IMR-90 (cell line): ENCODE results near the gene FBXW5. TPM values are rescaled to one million over a fixed set of nuclear protein-coding genes. Genes with fewer than 3 reads are reported as not detected.

ENCODE experiments used
- ATAC-seq: fragments of 200-7000 bp; cut with Tn5 transposase; 2 replicates; pipeline ENCODE4 v1.9.1; 2020; ENCODE audit warnings: low read depth, mild to moderate bottlenecking, moderate library complexity
- BruUV-seq: library from RNA; stranded (reverse); fragments of 400-500 nt; replicated peaks from 2 replicates; lab custom pipeline; 2021; lab: Mats Ljungman, UMichigan
- CTCF ChIA-PET: fragments of 300-600 bp; formaldehyde crosslinking; extraction: SDS; loops from one replicate; lab custom pipeline; 2021; ENCODE audit warnings: antibody characterized with exemption; lab: Yijun Ruan, JAX
- POLR2A ChIA-PET: fragments of 300-600 bp; sonication (Branson Sonifier 250); formaldehyde crosslinking; loops from one replicate; lab custom pipeline; 2022; ENCODE audit warnings: antibody characterized with exemption; ENCODE audit not compliant: unreplicated experiment; lab: Charles Lee
- DNase-seq: peaks from one replicate; pipeline ENCODE4 v3.0.0; 2013
- H2AFZ ChIP-seq: replicated peaks from 2 replicates; pipeline ENCODE3; 2013; ENCODE audit warnings: low read length, mild to moderate bottlenecking; ENCODE audit not compliant: poor library complexity
- H2AK5ac ChIP-seq: 2 replicates; pipeline ENCODE4 v1.6.1; 2013; ENCODE audit warnings: low read depth, low read length, inconsistent platforms
- H2AK9ac ChIP-seq: replicated peaks from 2 replicates; pipeline ENCODE3; 2013; ENCODE audit warnings: mild to moderate bottlenecking, low read depth, low read length, moderate library complexity; ENCODE audit not compliant: poor library complexity
- H2BK120ac ChIP-seq: 2 replicates; pipeline ENCODE4 v1.6.1; 2013; ENCODE audit warnings: low read depth, low read length, inconsistent platforms
- H2BK15ac ChIP-seq: 3 replicates; pipeline ENCODE4 v1.6.1; 2013; ENCODE audit warnings: low read depth, low read length, inconsistent platforms
- H2BK20ac ChIP-seq: 2 replicates; pipeline ENCODE4 v1.6.1; 2013; ENCODE audit warnings: low read depth, mild to moderate bottlenecking, inconsistent platforms, low read length, moderate library complexity
- H2BK5ac ChIP-seq: 2 replicates; pipeline ENCODE4 v1.6.1; 2013; ENCODE audit warnings: mild to moderate bottlenecking, low read depth, low read length, inconsistent platforms; ENCODE audit not compliant: poor library complexity, severe bottlenecking
- H3K14ac ChIP-seq: replicated peaks from 2 replicates; pipeline ENCODE4 v1.6.1; 2013; ENCODE audit warnings: low read depth, low read length, inconsistent platforms
- H3K18ac ChIP-seq: 2 replicates; pipeline ENCODE4 v1.6.1; 2013; ENCODE audit warnings: low read depth, low read length, control low read depth
- H3K23ac ChIP-seq: 2 replicates; pipeline ENCODE4 v1.6.1; 2013; ENCODE audit warnings: low read depth, low read length, inconsistent platforms
- H3K27ac ChIP-seq: 2 replicates; pipeline ENCODE4 v1.5.1; 2013; ENCODE audit warnings: mild to moderate bottlenecking, control low read depth, low read length; ENCODE audit not compliant: insufficient read depth
- H3K27me3 ChIP-seq: 2 replicates; pipeline ENCODE4 v1.6.1; 2013; ENCODE audit warnings: low read length; ENCODE audit not compliant: control insufficient read depth, insufficient read depth
- H3K36me3 ChIP-seq: 2 replicates; pipeline ENCODE4 v1.6.1; 2013; ENCODE audit warnings: low read length, mixed read lengths; ENCODE audit not compliant: control insufficient read depth, insufficient read depth
- H3K4ac ChIP-seq: 2 replicates; pipeline ENCODE4 v1.6.1; 2013; ENCODE audit warnings: low read depth, low read length, inconsistent platforms
- H3K4me1 ChIP-seq: 2 replicates; pipeline ENCODE4 v1.6.1; 2013; ENCODE audit warnings: low read length, mixed read lengths; ENCODE audit not compliant: control insufficient read depth, insufficient read depth
- H3K4me2 ChIP-seq: 2 replicates; pipeline ENCODE4 v1.6.1; 2013; ENCODE audit warnings: low read depth, mild to moderate bottlenecking, control low read depth, low read length, moderate library complexity
- H3K4me3 ChIP-seq: 2 replicates; pipeline ENCODE4 v1.5.1; 2013; ENCODE audit warnings: low read depth, mild to moderate bottlenecking, control low read depth, low read length, moderate library complexity; ENCODE audit not compliant: insufficient read depth
- H3K56ac ChIP-seq: 2 replicates; pipeline ENCODE4 v1.6.1; 2013; ENCODE audit warnings: low read length, inconsistent platforms; ENCODE audit not compliant: insufficient read depth; ENCODE audit errors: extremely low read depth
- H3K79me1 ChIP-seq, 2 experiments: 2 replicates each; pipeline ENCODE4 v1.6.1; 2013; ENCODE audit warnings: low read length in 2 of 2, inconsistent platforms in 1 of 2, low read depth in 1 of 2
- H3K9ac ChIP-seq: 2 replicates; pipeline ENCODE4 v1.6.1; 2013; ENCODE audit warnings: low read depth, low read length, control low read depth
- H3K9me1 ChIP-seq: 2 replicates; pipeline ENCODE4 v1.6.1; 2013; ENCODE audit warnings: low read length, inconsistent platforms; ENCODE audit not compliant: insufficient read depth
- H3K9me3 ChIP-seq: 2 replicates; pipeline ENCODE4 v1.6.1; 2013; ENCODE audit warnings: low read length; ENCODE audit not compliant: control insufficient read depth, insufficient read depth
- H4K20me1 ChIP-seq: 2 replicates; pipeline ENCODE4 v1.6.1; 2013; ENCODE audit warnings: low read length, inconsistent platforms; ENCODE audit not compliant: insufficient read depth
- H4K5ac ChIP-seq: 2 replicates; pipeline ENCODE4 v1.6.1; 2013; ENCODE audit warnings: mild to moderate bottlenecking, low read depth, low read length, control low read depth
- H4K8ac ChIP-seq, 2 experiments: 2 replicates each; pipeline ENCODE4 v1.6.1; 2013; ENCODE audit warnings: low read depth in 2 of 2, low read length in 2 of 2, control low read depth in 1 of 2, inconsistent platforms in 1 of 2
- H4K91ac ChIP-seq: 2 replicates; pipeline ENCODE4 v1.6.1; 2013; ENCODE audit warnings: low read depth, low read length, inconsistent platforms; ENCODE audit not compliant: insufficient read depth
- BHLHE40 ChIP-seq: fragments of 150-350 bp; IDR thresholded peaks from 2 replicates; pipeline ENCODE4 v1.6.1; 2016; ENCODE audit warnings: mild to moderate bottlenecking, low read depth, low read length
- CEBPB ChIP-seq: IDR thresholded peaks from 2 replicates; pipeline ENCODE4 v1.6.1; 2012; ENCODE audit warnings: low read depth, low read length, improper control_type of control experiment
- CHD1 ChIP-seq: IDR thresholded peaks from 2 replicates; pipeline ENCODE4 v1.6.1; 2012; ENCODE audit warnings: low read depth, low read length, improper control_type of control experiment
- FOS ChIP-seq: fragments of 150-350 bp; IDR thresholded peaks from 2 replicates; pipeline ENCODE4 v1.6.1; 2016; ENCODE audit warnings: low read depth, low read length
- MAFK ChIP-seq: IDR thresholded peaks from 2 replicates; pipeline ENCODE4 v1.6.1; 2012; ENCODE audit warnings: low read depth, low read length, improper control_type of control experiment
- MAZ ChIP-seq: IDR thresholded peaks from 2 replicates; pipeline ENCODE4 v1.6.1; 2012; ENCODE audit warnings: low read depth, mild to moderate bottlenecking, low read length, improper control_type of control experiment, moderate library complexity, borderline replicate concordance
- MXI1 ChIP-seq: IDR thresholded peaks from 2 replicates; pipeline ENCODE4 v1.6.1; 2012; ENCODE audit warnings: low read depth, mild to moderate bottlenecking, low read length, moderate library complexity, borderline replicate concordance
- NFE2L2 ChIP-seq: fragments of 150-350 bp; IDR thresholded peaks from 2 replicates; pipeline ENCODE4 v1.6.1; 2016; ENCODE audit warnings: low read depth, mild to moderate bottlenecking, low read length
- POLR2A ChIP-seq: IDR thresholded peaks from 2 replicates; pipeline ENCODE4 v1.6.1; 2012; ENCODE audit warnings: mild to moderate bottlenecking, low read depth, low read length
- RAD21 ChIP-seq: IDR thresholded peaks from 2 replicates; pipeline ENCODE4 v1.6.1; 2012; ENCODE audit warnings: low read length, improper control_type of control experiment
- RCOR1 ChIP-seq: IDR thresholded peaks from 2 replicates; pipeline ENCODE4 v1.6.1; 2012; ENCODE audit warnings: mild to moderate bottlenecking, low read length, improper control_type of control experiment; ENCODE audit not compliant: insufficient replicate concordance
- RFX5 ChIP-seq: IDR thresholded peaks from 2 replicates; pipeline ENCODE4 v1.8.0; 2012; ENCODE audit warnings: low read depth, mild to moderate bottlenecking, low read length, moderate library complexity
- SMC3 ChIP-seq: fragments of 150-350 bp; IDR thresholded peaks from 2 replicates; pipeline ENCODE4 v1.6.1; 2016; ENCODE audit warnings: low read depth, mild to moderate bottlenecking, antibody characterized with exemption, low read length, moderate library complexity
- WGBS, 2 experiments: methylation state at CpG; one replicate each; pipeline versions ENCODE4 v1.1.5 to v1.1.7; 2013; ENCODE audit warnings: missing lambda C conversion rate in 2 of 2; ENCODE audit not compliant: insufficient read length in 1 of 2; ENCODE audit errors: extremely low coverage in 2 of 2; 5-methylcytosine and 5-hydroxymethylcytosine counted together
- dilution Hi-C: fragments of 300-500 bp; cut with HindIII; formaldehyde crosslinking; loops from one replicate; pipeline ENCODE4 v1.14.3; 2018; ENCODE audit warnings: low sequenced_read_pairs; ENCODE audit not compliant: unreplicated experiment
- in situ Hi-C: fragments of 300-500 bp; cut with MboI; formaldehyde crosslinking; loops from 3 replicates; pipeline ENCODE4 v1.14.3; 2019; ENCODE audit warnings: low sequenced_read_pairs, inconsistent platforms, mixed read lengths
- intact Hi-C: fragments of 100-400 bp; cut with micrococcal nuclease; formaldehyde crosslinking; loops from 2 replicates; pipeline ENCODE4 v1.10.0; 2022
- polyA plus RNA-seq, 3 experiments: library from polyadenylated mRNA; depleted of rRNA; stranded (reverse); fragments of >200 nt; gene quantifications; 2 replicates each; pipeline ENCODE4 v1.2.3, GENCODE V29; 2012; ENCODE audit warnings: low replicate concordance in 1 of 3
- total RNA-seq: library from RNA; depleted of rRNA; stranded (reverse); fragments of >200 nt; gene quantifications from 2 replicates; pipeline ENCODE4 v1.2.3, GENCODE V29; 2012
- TF ChIP-seq, protein P1 (sequence below): fragments of 150-350 bp; IDR thresholded peaks from 2 replicates; pipeline ENCODE4 v1.6.1; 2016; ENCODE audit warnings: low read depth, mild to moderate bottlenecking, low read length, moderate library complexity, borderline replicate concordance
- TF ChIP-seq, protein P2 (sequence below): conservative IDR thresholded peaks from 2 replicates; pipeline ENCODE4 v1.5.1; 2012; ENCODE audit warnings: mild to moderate bottlenecking, low read depth, low read length, improper control_type of control experiment
- TF ChIP-seq, protein P3 (sequence below): fragments of 150-350 bp; IDR thresholded peaks from 2 replicates; pipeline ENCODE4 v1.6.1; 2017; ENCODE audit warnings: mild to moderate bottlenecking, antibody characterized with exemption, low read length, low read depth

The FBXW5 gene
- total and polyA plus RNA-seq, 2 of the 4 experiments (the other 2 are of a cell fraction), result 65.1 to 80.2 TPM

DNA sequence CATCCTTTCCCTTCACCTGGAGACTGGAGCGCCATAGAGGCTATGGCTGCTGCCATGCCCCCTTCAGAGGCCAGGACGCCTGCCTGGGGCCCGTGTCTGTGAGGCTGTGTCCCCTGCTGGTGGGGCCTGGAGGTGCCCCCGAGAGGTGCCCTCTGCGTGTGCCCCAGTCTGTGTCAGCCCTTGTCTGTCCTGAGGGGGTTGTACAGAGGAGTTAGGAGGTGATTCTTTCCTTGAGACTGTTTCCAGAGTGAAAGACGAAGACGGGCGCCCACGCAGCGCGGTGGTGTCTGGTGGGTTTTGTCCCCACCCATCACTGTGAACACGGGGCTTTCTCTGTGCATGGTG, 33.7 kb downstream of the FBXW5 start:
- Histone ChIP-seq H3K56ac (no peak overlapping the region), H3K9ac (no peak overlapping the region), H3K27me3 (no peaks in the 10 kb centered on the region), H3K79me1 (peaks cover 5 to 17% of the 10 kb centered on the region in 2 experiments; a peak in 3 of 4 replicates), H4K20me1 (peaks cover 2% of the 10 kb centered on the region; the same call in 1 of the 2 replicates), H2BK5ac (no peak overlapping the region), H3K9me3 (no peaks in the 10 kb centered on the region), H2BK15ac (no peak overlapping the region), H3K4me3 (no peak overlapping the region), H3K14ac (no peak overlapping the region), H3K23ac (no peak overlapping the region), H3K27ac (no peak overlapping the region), H4K8ac (no peak overlapping the region), H2AK5ac (no peak overlapping the region), H2BK20ac (no peak overlapping the region), H2AK9ac (no peak overlapping the region), H2AFZ (no peak overlapping the region), H3K4ac (no peak overlapping the region), H3K4me2 (no peak overlapping the region), H3K18ac (no peak overlapping the region), H3K4me1 (no peaks in the 10 kb centered on the region), H4K5ac (no peak overlapping the region), H3K36me3 (peaks cover 31% of the 10 kb centered on the region), H3K9me1 (no peaks in the 10 kb centered on the region), H2BK120ac (no peak overlapping the region), H4K91ac (no peak overlapping the region)
- no peak for ATAC-seq
- TF ChIP-seq, protein P1, sequence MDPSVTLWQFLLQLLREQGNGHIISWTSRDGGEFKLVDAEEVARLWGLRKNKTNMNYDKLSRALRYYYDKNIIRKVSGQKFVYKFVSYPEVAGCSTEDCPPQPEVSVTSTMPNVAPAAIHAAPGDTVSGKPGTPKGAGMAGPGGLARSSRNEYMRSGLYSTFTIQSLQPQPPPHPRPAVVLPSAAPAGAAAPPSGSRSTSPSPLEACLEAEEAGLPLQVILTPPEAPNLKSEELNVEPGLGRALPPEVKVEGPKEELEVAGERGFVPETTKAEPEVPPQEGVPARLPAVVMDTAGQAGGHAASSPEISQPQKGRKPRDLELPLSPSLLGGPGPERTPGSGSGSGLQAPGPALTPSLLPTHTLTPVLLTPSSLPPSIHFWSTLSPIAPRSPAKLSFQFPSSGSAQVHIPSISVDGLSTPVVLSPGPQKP, result no peak
- TF ChIP-seq SMC3, result no peak
- TF ChIP-seq FOS, result no peak
- no peak for TF ChIP-seq BHLHE40
- TF ChIP-seq POLR2A, result no peak
- TF ChIP-seq, protein P2, sequence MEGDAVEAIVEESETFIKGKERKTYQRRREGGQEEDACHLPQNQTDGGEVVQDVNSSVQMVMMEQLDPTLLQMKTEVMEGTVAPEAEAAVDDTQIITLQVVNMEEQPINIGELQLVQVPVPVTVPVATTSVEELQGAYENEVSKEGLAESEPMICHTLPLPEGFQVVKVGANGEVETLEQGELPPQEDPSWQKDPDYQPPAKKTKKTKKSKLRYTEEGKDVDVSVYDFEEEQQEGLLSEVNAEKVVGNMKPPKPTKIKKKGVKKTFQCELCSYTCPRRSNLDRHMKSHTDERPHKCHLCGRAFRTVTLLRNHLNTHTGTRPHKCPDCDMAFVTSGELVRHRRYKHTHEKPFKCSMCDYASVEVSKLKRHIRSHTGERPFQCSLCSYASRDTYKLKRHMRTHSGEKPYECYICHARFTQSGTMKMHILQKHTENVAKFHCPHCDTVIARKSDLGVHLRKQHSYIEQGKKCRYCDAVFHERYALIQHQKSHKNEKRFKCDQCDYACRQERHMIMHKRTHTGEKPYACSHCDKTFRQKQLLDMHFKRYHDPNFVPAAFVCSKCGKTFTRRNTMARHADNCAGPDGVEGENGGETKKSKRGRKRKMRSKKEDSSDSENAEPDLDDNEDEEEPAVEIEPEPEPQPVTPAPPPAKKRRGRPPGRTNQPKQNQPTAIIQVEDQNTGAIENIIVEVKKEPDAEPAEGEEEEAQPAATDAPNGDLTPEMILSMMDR, result no peak
- no peak for TF ChIP-seq CHD1
- TF ChIP-seq, protein P3, sequence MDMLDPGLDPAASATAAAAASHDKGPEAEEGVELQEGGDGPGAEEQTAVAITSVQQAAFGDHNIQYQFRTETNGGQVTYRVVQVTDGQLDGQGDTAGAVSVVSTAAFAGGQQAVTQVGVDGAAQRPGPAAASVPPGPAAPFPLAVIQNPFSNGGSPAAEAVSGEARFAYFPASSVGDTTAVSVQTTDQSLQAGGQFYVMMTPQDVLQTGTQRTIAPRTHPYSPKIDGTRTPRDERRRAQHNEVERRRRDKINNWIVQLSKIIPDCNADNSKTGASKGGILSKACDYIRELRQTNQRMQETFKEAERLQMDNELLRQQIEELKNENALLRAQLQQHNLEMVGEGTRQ, result no peak
- no peak for TF ChIP-seq CEBPB
- no peak for TF ChIP-seq MAFK
- TF ChIP-seq RFX5, result no peak
- TF ChIP-seq MAZ, result no peak
- TF ChIP-seq RCOR1, result no peak
- TF ChIP-seq RAD21, result no peak
- TF ChIP-seq NFE2L2, result no peak
- TF ChIP-seq MXI1, result no peak
- BruUV-seq, result no TSS peak
- no CpG with 5 or more reads among the region's 12 CpGs for WGBS, 2 experiments
- in situ Hi-C loops (no loop called here), dilution Hi-C loops (no loop called here), intact Hi-C loops (no loop called here)
- CTCF ChIA-PET, result no interaction called here
- no peak for DNase-seq
- POLR2A ChIA-PET, result no interaction called here
